Endometrial microvascular endothelial cells (primary cell): ENCODE data around the gene SLC5A11. TPM values are rescaled to one million over a fixed set of nuclear protein-coding genes. Genes with fewer than 3 reads are reported as not detected.
"Not testable (repeated sequence)": the region's sequence is repeated elsewhere in the genome, so short reads cannot be mapped to it uniquely, and the experiment has no call there.

Source experiments
- in situ Hi-C: cut with HindIII; loops from 2 replicates; pipeline ENCODE4 v1.10.0; 2017; ENCODE audit warnings: low sequenced_read_pairs, low pct_unique_long_range_greater_than_20kb; ENCODE audit errors: inconsistent ontology term
- total RNA-seq: library from RNA; depleted of rRNA; stranded (reverse); fragments of >200 nt; gene quantifications from one replicate; pipeline ENCODE4 v1.2.3, GENCODE V29; 2015; ENCODE audit errors: inconsistent ontology term

SLC5A11 gene
- total RNA-seq, 1 donor from 2014 or later = not detected

- in situ Hi-C loops = no loop called here
Observed at GRCh38 chr16:24853830-24854229, 8.1 kb downstream of the SLC5A11 start.

GRCh38 chr16:24854607-24855171 is 8.9 kb downstream of the SLC5A11 start:
- in situ Hi-C loops = no loop called here

GRCh38 chr16:24855678-24856077 is 9.9 kb downstream of the SLC5A11 start:
- in situ Hi-C loops = no loop called here

- in situ Hi-C loops = not testable (repeated sequence)
Observed at GRCh38 chr16:24856871-24857270, 11.1 kb downstream of the SLC5A11 start.

- in situ Hi-C loops = no loop called here
Observed at GRCh38 chr16:24858219-24859041, 12.7 kb downstream of the SLC5A11 start.

GRCh38 chr16:24861461-24861860 is 15.7 kb downstream of the SLC5A11 start:
- in situ Hi-C loops = no loop called here

GRCh38 chr16:24863582-24864437 is 18.0 kb downstream of the SLC5A11 start:
- in situ Hi-C loops = no loop called here

GRCh38 chr16:24869033-24869432 is 23.3 kb downstream of the SLC5A11 start:
- in situ Hi-C loops = no loop called here

GRCh38 chr16:24871891-24872290 is 26.1 kb downstream of the SLC5A11 start:
- in situ Hi-C loops = no loop called here

- in situ Hi-C loops = no loop called here
Observed at GRCh38 chr16:24873028-24873427, 27.3 kb downstream of the SLC5A11 start.

- in situ Hi-C loops = no loop called here
Observed at GRCh38 chr16:24875466-24875865, 29.7 kb downstream of the SLC5A11 start.

GRCh38 chr16:24876231-24876630 is 30.5 kb downstream of the SLC5A11 start:
- in situ Hi-C loops = no loop called here

GRCh38 chr16:24879684-24880083 is 33.9 kb downstream of the SLC5A11 start:
- in situ Hi-C loops = no loop called here

GRCh38 chr16:24883714-24884151 is 38.0 kb downstream of the SLC5A11 start:
- in situ Hi-C loops = no loop called here

GRCh38 chr16:24887472-24887871 is 41.7 kb downstream of the SLC5A11 start:
- in situ Hi-C loops = no loop called here

- in situ Hi-C loops = no loop called here
Observed at GRCh38 chr16:24890746-24891145, 45.0 kb downstream of the SLC5A11 start.

GRCh38 chr16:24896439-24896838 is 50.7 kb downstream of the SLC5A11 start:
- in situ Hi-C loops = no loop called here

GRCh38 chr16:24897522-24897921 is 51.8 kb downstream of the SLC5A11 start:
- in situ Hi-C loops = not testable (repeated sequence)

- in situ Hi-C loops = no loop called here
Observed at GRCh38 chr16:24900230-24900629, 54.5 kb downstream of the SLC5A11 start.
